Vagina (tissue), 2 donors: ENCODE data around the gene PITRM1.

Source experiments
- POLR2A ChIP-seq, 2 donors: fragments of 450-650 bp; IDR thresholded peaks; one replicate each; pipeline ENCODE4 v1.6.1; 2017; ENCODE audit warnings: antibody characterized with exemption in 2 of 2, mild to moderate bottlenecking in 2 of 2, moderate library complexity in 2 of 2
- POLR2AphosphoS5 ChIP-seq, 2 donors: sonication (generic); formaldehyde crosslinking; IDR thresholded peaks; one replicate each; pipeline ENCODE4 v1.9.0; 2017; ENCODE audit warnings: antibody characterized with exemption in 2 of 2, mild to moderate bottlenecking in 2 of 2, low read depth in 1 of 2; ENCODE audit not compliant: insufficient read depth in 1 of 2
- TF ChIP-seq, protein P1 (sequence below), 3 experiments: fragments of 450-650 bp in 2 of 3; fragments of 200-600 bp in 1 of 3; sonication (generic) in 1 of 3; IDR thresholded peaks; one replicate each; pipeline ENCODE4 v1.5.1; 2017 to 2019; ENCODE audit warnings: antibody characterized with exemption in 3 of 3, mild to moderate bottlenecking in 2 of 3, moderate library complexity in 2 of 3

GRCh38 chr10:3141351-3142005, 31.1 kb downstream of the PITRM1 start:
- no peak for TF ChIP-seq POLR2AphosphoS5 (IDR thresholded peaks at IDR 0.05; ENCODE audit: insufficient read depth in 1 of 2, low read depth in 1 of 2)
- TF ChIP-seq, protein P1, sequence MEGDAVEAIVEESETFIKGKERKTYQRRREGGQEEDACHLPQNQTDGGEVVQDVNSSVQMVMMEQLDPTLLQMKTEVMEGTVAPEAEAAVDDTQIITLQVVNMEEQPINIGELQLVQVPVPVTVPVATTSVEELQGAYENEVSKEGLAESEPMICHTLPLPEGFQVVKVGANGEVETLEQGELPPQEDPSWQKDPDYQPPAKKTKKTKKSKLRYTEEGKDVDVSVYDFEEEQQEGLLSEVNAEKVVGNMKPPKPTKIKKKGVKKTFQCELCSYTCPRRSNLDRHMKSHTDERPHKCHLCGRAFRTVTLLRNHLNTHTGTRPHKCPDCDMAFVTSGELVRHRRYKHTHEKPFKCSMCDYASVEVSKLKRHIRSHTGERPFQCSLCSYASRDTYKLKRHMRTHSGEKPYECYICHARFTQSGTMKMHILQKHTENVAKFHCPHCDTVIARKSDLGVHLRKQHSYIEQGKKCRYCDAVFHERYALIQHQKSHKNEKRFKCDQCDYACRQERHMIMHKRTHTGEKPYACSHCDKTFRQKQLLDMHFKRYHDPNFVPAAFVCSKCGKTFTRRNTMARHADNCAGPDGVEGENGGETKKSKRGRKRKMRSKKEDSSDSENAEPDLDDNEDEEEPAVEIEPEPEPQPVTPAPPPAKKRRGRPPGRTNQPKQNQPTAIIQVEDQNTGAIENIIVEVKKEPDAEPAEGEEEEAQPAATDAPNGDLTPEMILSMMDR (IDR thresholded peaks at IDR 0.05) = no peak
- TF ChIP-seq POLR2A (IDR thresholded peaks at IDR 0.05) = no peak
